ENCODE results near the gene WDR37.
A peak's percentile ranks its signal among the peaks of the same experiment; 100 is the strongest.

WDR37 gene

DNA sequence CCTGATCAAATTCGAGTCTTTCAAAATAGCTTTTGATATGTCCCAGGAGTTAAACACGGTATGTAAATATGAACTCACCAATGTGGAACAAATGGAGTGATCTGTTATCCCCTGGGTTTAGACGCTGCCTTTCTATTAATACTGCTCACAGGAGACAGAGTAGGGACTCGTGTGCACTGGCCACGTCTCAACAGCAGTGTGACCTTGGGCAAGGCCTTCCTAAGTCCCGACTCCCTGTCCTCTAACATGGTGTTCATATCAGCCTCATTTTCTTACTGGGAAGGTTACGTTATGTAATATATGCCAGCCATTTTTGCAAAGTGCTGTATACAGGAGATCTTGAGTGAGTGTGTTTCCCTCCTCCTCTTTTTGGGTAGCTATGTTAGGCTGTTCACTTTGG lies 1.8 kb downstream of the WDR37 start:
- Histone ChIP-seq H2AK5ac (ENCODE audit: low read length, severe bottlenecking) (no peak overlapping the region), H3K9ac (ENCODE audit: low read length) (peak overlapping the region; percentile 95), H3K9me3 (ENCODE audit: control insufficient read depth, low read length) (no peaks in the 10 kb centered on the region), H2BK120ac (ENCODE audit: low read depth, low read length) (no peak overlapping the region), H2BK12ac (ENCODE audit: low read length in 2 of 2) (no peak overlapping the region), H2BK15ac (ENCODE audit: low read depth, poor library complexity, severe bottlenecking) (no peak overlapping the region), H3K23ac (ENCODE audit: low read length in 2 of 2) (no peak overlapping the region), H4K91ac (ENCODE audit: low read length) (no peak overlapping the region), H3K27ac (ENCODE audit: low read length, poor library complexity, severe bottlenecking) (no peak overlapping the region), H3K27me3 (ENCODE audit: control insufficient read depth in 1 of 2, insufficient read depth in 1 of 2, low read length in 2 of 2) (no peaks in the 10 kb centered on the region), H3K4me2 (ENCODE audit: low read length, poor library complexity, severe bottlenecking) (peak overlapping the region; percentile 25), H3K4ac (ENCODE audit: low read depth in 1 of 2, low read length in 2 of 2) (no peak overlapping the region), H3K79me1 (replicated peaks; ENCODE audit: low read length, poor library complexity, severe bottlenecking) (peaks cover 8% of the 10 kb centered on the region), H2AFZ (ENCODE audit: low read depth, low read length) (no peak overlapping the region), H3K14ac (ENCODE audit: low read length in 2 of 2) (no peak overlapping the region), H3K4me3 (ENCODE audit: insufficient read depth in 1 of 2, low read depth in 1 of 2, low read length in 2 of 2) (peak overlapping the region in 1 of 2 experiments; percentile 98), H3K36me3 (ENCODE audit: control insufficient read depth in 1 of 2, insufficient read depth in 2 of 2, low read depth in 1 of 2, low read length in 2 of 2) (peaks cover 5 to 21% of the 10 kb centered on the region in 2 experiments), H3K18ac (ENCODE audit: low read depth in 1 of 2, low read length in 2 of 2) (no peak overlapping the region), H2BK5ac (ENCODE audit: low read depth, low read length, poor library complexity, severe bottlenecking) (no peak overlapping the region), H3K4me1 (ENCODE audit: control insufficient read depth, insufficient read depth, low read depth, low read length) (peaks cover 10% of the 10 kb centered on the region), H4K8ac (ENCODE audit: low read length) (no peak overlapping the region)
- no peak for DNase-seq
- WGBS = 92% methylated on average over 6 of the region's 7 CpGs

DNA sequence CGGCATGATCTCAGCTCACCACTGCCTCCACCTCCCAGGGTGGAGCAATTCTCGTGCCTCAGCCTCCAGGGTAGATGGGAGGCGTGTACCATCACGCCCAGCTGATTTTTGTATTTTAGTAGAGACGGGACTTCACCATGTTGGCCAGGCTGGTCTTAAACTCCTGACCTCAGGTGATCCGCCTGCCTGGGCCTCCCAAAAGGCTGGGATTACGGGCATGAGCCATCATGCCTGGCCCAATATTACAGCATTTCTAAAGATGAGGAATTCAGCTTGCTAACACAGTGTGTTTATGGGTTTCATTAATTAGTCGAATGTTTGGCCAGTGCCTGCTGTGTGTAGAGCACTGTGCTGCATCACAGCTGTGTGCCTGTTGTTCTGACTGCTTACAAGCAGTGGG lies 3.7 kb downstream of the WDR37 start:
- Histone ChIP-seq H3K23ac (ENCODE audit: low read length in 2 of 2) (no peak overlapping the region), H2BK120ac (ENCODE audit: low read depth, low read length) (no peak overlapping the region), H3K9me3 (ENCODE audit: control insufficient read depth, low read length) (no peaks in the 10 kb centered on the region), H3K9ac (ENCODE audit: low read length) (no peak overlapping the region), H3K14ac (ENCODE audit: low read length in 2 of 2) (no peak overlapping the region), H3K27ac (ENCODE audit: low read length, poor library complexity, severe bottlenecking) (no peak overlapping the region), H3K79me1 (replicated peaks; ENCODE audit: low read length, poor library complexity, severe bottlenecking) (peaks cover 21% of the 10 kb centered on the region), H3K36me3 (ENCODE audit: control insufficient read depth in 1 of 2, insufficient read depth in 2 of 2, low read depth in 1 of 2, low read length in 2 of 2) (peaks cover 8 to 24% of the 10 kb centered on the region in 2 experiments), H2AFZ (ENCODE audit: low read depth, low read length) (no peak overlapping the region), H3K4me1 (ENCODE audit: control insufficient read depth, insufficient read depth, low read depth, low read length) (peaks cover 7% of the 10 kb centered on the region), H3K4me2 (ENCODE audit: low read length, poor library complexity, severe bottlenecking) (no peak overlapping the region), H4K8ac (ENCODE audit: low read length) (no peak overlapping the region), H4K91ac (ENCODE audit: low read length) (no peak overlapping the region), H3K4me3 (ENCODE audit: insufficient read depth in 1 of 2, low read depth in 1 of 2, low read length in 2 of 2) (no peak overlapping the region), H2BK15ac (ENCODE audit: low read depth, poor library complexity, severe bottlenecking) (no peak overlapping the region), H3K18ac (ENCODE audit: low read depth in 1 of 2, low read length in 2 of 2) (no peak overlapping the region), H2BK12ac (ENCODE audit: low read length in 2 of 2) (no peak overlapping the region), H2AK5ac (ENCODE audit: low read length, severe bottlenecking) (no peak overlapping the region), H3K4ac (ENCODE audit: low read depth in 1 of 2, low read length in 2 of 2) (no peak overlapping the region), H3K27me3 (ENCODE audit: control insufficient read depth in 1 of 2, insufficient read depth in 1 of 2, low read length in 2 of 2) (no peaks in the 10 kb centered on the region), H2BK5ac (ENCODE audit: low read depth, low read length, poor library complexity, severe bottlenecking) (no peak overlapping the region)
- WGBS = 93% methylated on average over 8 of the region's 8 CpGs
- DNase-seq = no peak

DNA sequence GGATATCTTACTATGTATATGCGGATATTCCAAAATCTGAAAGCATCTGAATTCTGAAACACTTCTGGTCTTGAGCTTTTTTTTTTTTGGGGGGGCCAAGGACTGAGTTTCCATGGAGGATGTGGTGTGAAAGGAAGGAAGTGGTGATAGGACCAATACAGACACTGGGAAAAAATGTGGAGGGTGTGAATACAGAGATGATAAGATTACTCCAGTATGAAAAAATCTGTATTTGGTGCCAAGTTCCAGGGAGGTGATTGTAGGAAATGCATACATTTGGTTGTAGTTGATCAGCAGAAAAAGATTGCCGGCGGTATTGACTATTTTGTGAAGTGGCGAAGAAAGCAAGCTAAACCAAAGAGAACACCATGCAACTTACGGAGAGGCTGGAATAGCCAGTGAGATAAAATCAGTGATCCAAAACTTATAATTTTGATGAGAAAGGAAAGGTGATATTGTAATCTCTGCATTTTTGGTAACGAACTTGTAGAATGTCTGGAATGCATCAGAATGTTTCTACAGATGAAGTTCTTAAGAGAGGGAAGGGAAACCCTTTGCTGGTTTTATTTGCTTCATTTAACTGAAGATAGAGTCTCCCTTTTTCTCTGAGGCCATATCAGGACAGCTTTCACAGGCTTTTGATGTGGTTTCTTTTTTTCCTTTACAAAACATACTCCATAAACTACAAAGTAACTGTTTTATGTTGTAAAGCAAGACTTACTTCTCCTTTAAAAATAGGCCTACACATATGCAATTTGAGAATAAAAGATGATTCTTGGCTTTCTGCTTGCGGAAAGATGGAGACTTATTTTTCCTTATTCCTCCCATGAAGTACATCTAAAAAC lies 6.0 kb downstream of the WDR37 start:
- H2AK5ac ChIP-seq (ENCODE audit: low read length, severe bottlenecking) = no peak overlapping the region
- H3K4me2 ChIP-seq (ENCODE audit: low read length, poor library complexity, severe bottlenecking) = no peak overlapping the region
- H3K23ac ChIP-seq (ENCODE audit: low read length in 2 of 2) = no peak overlapping the region
- H3K9ac ChIP-seq (ENCODE audit: low read length) = no peak overlapping the region
- H2BK15ac ChIP-seq (ENCODE audit: low read depth, poor library complexity, severe bottlenecking) = no peak overlapping the region
- no peak overlapping the region for H4K8ac ChIP-seq (ENCODE audit: low read length)
- no peak overlapping the region for H2AFZ ChIP-seq (ENCODE audit: low read depth, low read length)
- H2BK5ac ChIP-seq (ENCODE audit: low read depth, low read length, poor library complexity, severe bottlenecking) = no peak overlapping the region
- H3K4me1 ChIP-seq (ENCODE audit: control insufficient read depth, insufficient read depth, low read depth, low read length) = peaks cover 7% of the 10 kb centered on the region
- peak overlapping the region; percentile 39 for H3K27ac ChIP-seq (ENCODE audit: low read length, poor library complexity, severe bottlenecking)
- H3K4ac ChIP-seq (ENCODE audit: low read depth in 1 of 2, low read length in 2 of 2) = no peak overlapping the region
- peaks cover 25% of the 10 kb centered on the region for H3K79me1 ChIP-seq (replicated peaks; ENCODE audit: low read length, poor library complexity, severe bottlenecking)
- H3K27me3 ChIP-seq (ENCODE audit: control insufficient read depth in 1 of 2, insufficient read depth in 1 of 2, low read length in 2 of 2) = no peaks in the 10 kb centered on the region
- H3K9me3 ChIP-seq (ENCODE audit: control insufficient read depth, low read length) = no peaks in the 10 kb centered on the region
- H3K14ac ChIP-seq (ENCODE audit: low read length in 2 of 2) = no peak overlapping the region
- no peak overlapping the region for H3K18ac ChIP-seq (ENCODE audit: low read depth in 1 of 2, low read length in 2 of 2)
- no peak overlapping the region for H3K4me3 ChIP-seq (ENCODE audit: insufficient read depth in 1 of 2, low read depth in 1 of 2, low read length in 2 of 2)
- no peak overlapping the region for H2BK120ac ChIP-seq (ENCODE audit: low read depth, low read length)
- H2BK12ac ChIP-seq (ENCODE audit: low read length in 2 of 2) = no peak overlapping the region
- 87% methylated on average over 6 of the region's 7 CpGs for WGBS
- no peak overlapping the region for H4K91ac ChIP-seq (ENCODE audit: low read length)
- peaks cover 8 to 24% of the 10 kb centered on the region in 2 experiments for H3K36me3 ChIP-seq (ENCODE audit: control insufficient read depth in 1 of 2, insufficient read depth in 2 of 2, low read depth in 1 of 2, low read length in 2 of 2)
- DNase-seq = no peak

DNA sequence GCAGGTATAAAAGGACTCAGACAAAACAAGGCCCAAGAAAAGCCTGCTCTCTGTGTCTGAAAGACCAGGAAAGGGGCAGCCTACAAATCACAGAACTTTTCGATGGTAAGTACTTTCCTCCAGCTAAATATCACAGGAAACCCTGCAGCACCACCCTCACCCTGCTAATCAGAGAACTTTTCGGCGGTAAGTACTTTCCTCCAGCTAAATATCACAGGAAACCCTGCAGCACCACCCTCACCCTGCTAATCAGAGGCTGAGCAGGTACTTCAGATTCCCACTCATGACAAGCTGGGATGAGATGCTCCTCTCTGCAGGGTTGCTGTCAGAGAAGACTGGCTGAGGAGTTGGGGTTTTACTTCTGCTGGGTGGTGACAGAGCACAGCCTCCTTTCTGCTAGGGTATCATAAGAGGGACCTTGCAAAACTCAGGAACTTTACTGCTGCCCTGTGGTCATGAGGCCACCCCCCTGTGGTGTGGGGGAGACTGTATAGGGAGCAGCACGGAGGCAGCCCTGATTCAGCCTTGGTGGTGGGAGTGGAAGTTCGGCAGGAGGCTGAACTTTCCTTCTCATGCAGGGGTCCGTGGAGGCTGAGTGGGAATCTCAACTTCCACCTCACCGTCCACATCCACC lies 7.2 kb downstream of the WDR37 start:
- Histone ChIP-seq H3K4me3 (ENCODE audit: insufficient read depth in 1 of 2, low read depth in 1 of 2, low read length in 2 of 2) (no peak overlapping the region), H2BK5ac (ENCODE audit: low read depth, low read length, poor library complexity, severe bottlenecking) (no peak overlapping the region), H3K4me2 (ENCODE audit: low read length, poor library complexity, severe bottlenecking) (no peak overlapping the region), H4K8ac (ENCODE audit: low read length) (peak overlapping the region; percentile 12), H3K14ac (ENCODE audit: low read length in 2 of 2) (no peak overlapping the region), H3K9ac (ENCODE audit: low read length) (no peak overlapping the region), H3K27ac (ENCODE audit: low read length, poor library complexity, severe bottlenecking) (no peak overlapping the region), H3K4me1 (ENCODE audit: control insufficient read depth, insufficient read depth, low read depth, low read length) (peaks cover 5% of the 10 kb centered on the region), H3K36me3 (ENCODE audit: control insufficient read depth in 1 of 2, insufficient read depth in 2 of 2, low read depth in 1 of 2, low read length in 2 of 2) (peaks cover 8 to 24% of the 10 kb centered on the region in 2 experiments), H3K79me1 (replicated peaks; ENCODE audit: low read length, poor library complexity, severe bottlenecking) (peaks cover 30% of the 10 kb centered on the region), H3K27me3 (ENCODE audit: control insufficient read depth in 1 of 2, insufficient read depth in 1 of 2, low read length in 2 of 2) (no peaks in the 10 kb centered on the region), H2BK12ac (ENCODE audit: low read length in 2 of 2) (peak overlapping the region in 1 of 2 experiments; percentile 23), H4K91ac (ENCODE audit: low read length) (no peak overlapping the region), H2BK120ac (ENCODE audit: low read depth, low read length) (no peak overlapping the region), H3K18ac (ENCODE audit: low read depth in 1 of 2, low read length in 2 of 2) (no peak overlapping the region), H3K9me3 (ENCODE audit: control insufficient read depth, low read length) (no peaks in the 10 kb centered on the region), H2BK15ac (ENCODE audit: low read depth, poor library complexity, severe bottlenecking) (no peak overlapping the region), H3K23ac (ENCODE audit: low read length in 2 of 2) (no peak overlapping the region), H2AK5ac (ENCODE audit: low read length, severe bottlenecking) (no peak overlapping the region), H3K4ac (ENCODE audit: low read depth in 1 of 2, low read length in 2 of 2) (no peak overlapping the region), H2AFZ (ENCODE audit: low read depth, low read length) (no peak overlapping the region)
- WGBS = 92% methylated on average over 7 of the region's 7 CpGs
- DNase-seq = no peak

All from mesenchymal stem cell (in vitro differentiated cells and primary cell).